H1 (cell line): ENCODE results near the gene TMEM168. TPM values are rescaled to one million over a fixed set of nuclear protein-coding genes. Genes with fewer than 3 reads are reported as not detected.
"Not testable (repeated sequence)": the region's sequence is repeated elsewhere in the genome, so short reads cannot be mapped to it uniquely, and the experiment has no call there.

Source experiments
- CTCF ChIA-PET: fragments of 300-600 bp; sonication (Branson Sonifier 250); formaldehyde crosslinking; loops from one replicate; lab custom pipeline; 2021; ENCODE audit not compliant: partially characterized antibody; lab: Charles Lee
- POLR2A ChIA-PET: fragments of 300-600 bp; sonication (Branson Sonifier 250); formaldehyde crosslinking; loops from one replicate; lab custom pipeline; 2021; ENCODE audit warnings: inconsistent platforms; ENCODE audit not compliant: partially characterized antibody; lab: Charles Lee
- DNase-seq, 2 experiments: peaks; one replicate each; pipeline versions ENCODE4 v3.0.0 to v3.0.0-alpha.2; 2010 to 2022; ENCODE audit warnings: low spot score in 2 of 2, low read depth in 1 of 2, mixed read lengths in 1 of 2
- FAIRE-seq: peaks from 2 replicates; lab custom pipeline; 2011; peaks lifted over from hg19 to GRCh38; lab: Jason Lieb, UNC
- H2AFZ ChIP-seq: 2 replicates; pipeline ENCODE4 v1.8.1; 2012; ENCODE audit warnings: low read length, inconsistent platforms
- H2AK5ac ChIP-seq: 2 replicates; pipeline ENCODE4 v1.6.1; 2013; ENCODE audit warnings: low read depth, low read length
- H2BK120ac ChIP-seq: replicated peaks from 2 replicates; pipeline ENCODE3; 2013; ENCODE audit warnings: low read depth, low read length, inconsistent platforms
- H2BK12ac ChIP-seq: 2 replicates; pipeline ENCODE4 v1.6.1; 2013; ENCODE audit warnings: low read depth, low read length
- H2BK15ac ChIP-seq: 2 replicates; pipeline ENCODE4 v1.6.1; 2013; ENCODE audit warnings: low read length
- H2BK20ac ChIP-seq: 2 replicates; pipeline ENCODE4 v1.6.1; 2013; ENCODE audit warnings: low read length
- H2BK5ac ChIP-seq: 2 replicates; pipeline ENCODE4 v1.6.1; 2013; ENCODE audit warnings: low read depth, low read length
- H3K14ac ChIP-seq: 2 replicates; pipeline ENCODE4 v1.6.1; 2013; ENCODE audit warnings: inconsistent platforms; ENCODE audit not compliant: insufficient read length
- H3K18ac ChIP-seq: 2 replicates; pipeline ENCODE4 v1.6.1; 2013; ENCODE audit warnings: low read length; ENCODE audit errors: extremely low read depth
- H3K23ac ChIP-seq: 2 replicates; pipeline ENCODE4 v1.6.1; 2013; ENCODE audit warnings: inconsistent platforms; ENCODE audit not compliant: insufficient read length
- H3K23me2 ChIP-seq: 2 replicates; pipeline ENCODE4 v1.6.1; 2013; ENCODE audit warnings: low read depth, low read length
- H3K27ac ChIP-seq: 2 replicates; pipeline ENCODE4 v1.6.1; 2011; ENCODE audit warnings: low read depth, low read length, inconsistent platforms
- H3K27me3 ChIP-seq, 4 experiments: replicated peaks in 1 of 4; 1 replicate in 1 of 4; 2 replicates in 3 of 4; pipeline versions ENCODE4 v1.6.1 to v1.8.1; 2011 to 2013; ENCODE audit warnings: low read length in 3 of 4, mild to moderate bottlenecking in 3 of 4, inconsistent platforms in 2 of 4, mixed read lengths in 2 of 4, moderate library complexity in 1 of 4; ENCODE audit not compliant: control insufficient read depth in 3 of 4, insufficient read depth in 3 of 4; ENCODE audit errors: extremely low read depth in 1 of 4
- H3K36me3 ChIP-seq, 4 experiments: 2 replicates each; pipeline versions ENCODE4 v1.6.1 to v1.8.1; 2011 to 2013; ENCODE audit warnings: mild to moderate bottlenecking in 4 of 4, low read length in 3 of 4, moderate library complexity in 2 of 4, control low read depth in 1 of 4, inconsistent platforms in 1 of 4; ENCODE audit not compliant: insufficient read depth in 4 of 4, control insufficient read depth in 2 of 4
- H3K4ac ChIP-seq: replicated peaks from 2 replicates; pipeline ENCODE3; 2013; ENCODE audit warnings: low read length, low read depth, mixed read lengths, inconsistent platforms; ENCODE audit not compliant: insufficient read length
- H3K4me1 ChIP-seq, 4 experiments: replicated peaks in 1 of 4; 1 replicate in 1 of 4; 2 replicates in 3 of 4; pipeline versions ENCODE4 v1.6.1 to v1.8.1; 2011 to 2013; ENCODE audit warnings: low read length in 3 of 4, inconsistent platforms in 2 of 4, mixed read lengths in 1 of 4; ENCODE audit not compliant: insufficient read depth in 4 of 4, control insufficient read depth in 3 of 4
- H3K4me2 ChIP-seq, 2 experiments: 2 replicates each; pipeline versions ENCODE4 v1.6.1 to v1.8.1; 2011 to 2013; ENCODE audit warnings: low read depth in 2 of 2, low read length in 2 of 2, control low read depth in 1 of 2, inconsistent platforms in 1 of 2, mild to moderate bottlenecking in 1 of 2; ENCODE audit not compliant: insufficient read depth in 1 of 2
- H3K4me3 ChIP-seq, 4 experiments: fragments of 200-600, 300-600 bp in 1 of 4; sonication (generic), shearing (Covaris generic), sonication (Bioruptor Twin) in 1 of 4; 2 replicates each; pipeline versions ENCODE4 v1.5.1 to v1.8.1; 2011 to 2016; ENCODE audit warnings: low read length in 4 of 4, low read depth in 3 of 4, control low read depth in 2 of 4, inconsistent platforms in 2 of 4, mild to moderate bottlenecking in 2 of 4, mixed read lengths in 1 of 4, moderate library complexity in 1 of 4; ENCODE audit not compliant: insufficient read depth in 2 of 4; ENCODE audit errors: extremely low read depth in 1 of 4
- H3K56ac ChIP-seq: replicated peaks from 2 replicates; pipeline ENCODE3; 2013; ENCODE audit warnings: low read depth, mild to moderate bottlenecking, mixed read lengths, low read length, inconsistent platforms; ENCODE audit not compliant: insufficient read length
- H3K79me1 ChIP-seq: 2 replicates; pipeline ENCODE4 v1.6.1; 2013; ENCODE audit warnings: low read depth, low read length, control low read depth
- H3K79me2 ChIP-seq, 2 experiments: 2 replicates each; pipeline versions ENCODE4 v1.6.1 to v1.8.1; 2012 to 2013; ENCODE audit warnings: low read length in 2 of 2, mild to moderate bottlenecking in 2 of 2, inconsistent platforms in 1 of 2; ENCODE audit not compliant: insufficient read depth in 2 of 2, control insufficient read depth in 1 of 2
- H3K9ac ChIP-seq, 4 experiments: replicated peaks in 1 of 4; 1 replicate in 1 of 4; 2 replicates in 3 of 4; pipeline versions ENCODE4 v1.6.1 to v1.8.1; 2011 to 2013; ENCODE audit warnings: low read depth in 3 of 4, low read length in 3 of 4, control low read depth in 2 of 4, mild to moderate bottlenecking in 2 of 4, moderate library complexity in 2 of 4, inconsistent platforms in 1 of 4; ENCODE audit errors: extremely low read depth in 1 of 4
- H3K9me3 ChIP-seq, 2 experiments: 2 replicates each; pipeline versions ENCODE4 v1.6.1 to v1.8.1; 2012 to 2013; ENCODE audit warnings: mild to moderate bottlenecking in 2 of 2, moderate library complexity in 2 of 2, control low read depth in 1 of 2, inconsistent platforms in 1 of 2, low read depth in 1 of 2, low read length in 1 of 2, mixed read lengths in 1 of 2; ENCODE audit not compliant: insufficient read depth in 2 of 2
- H4K20me1 ChIP-seq, 2 experiments: replicated peaks in 1 of 2; 2 replicates each; pipeline versions ENCODE3 to v1.8.1; 2011 to 2013; ENCODE audit warnings: inconsistent platforms in 2 of 2, low read length in 2 of 2, mild to moderate bottlenecking in 1 of 2; ENCODE audit not compliant: insufficient read depth in 2 of 2, control insufficient read depth in 1 of 2
- H4K5ac ChIP-seq: 2 replicates; pipeline ENCODE4 v1.6.1; 2013; ENCODE audit warnings: low read length, low read depth, mixed read lengths, inconsistent platforms; ENCODE audit not compliant: insufficient read length
- H4K8ac ChIP-seq: 2 replicates; pipeline ENCODE4 v1.8.0; 2013; ENCODE audit warnings: mild to moderate bottlenecking, moderate library complexity, low read length, inconsistent platforms; ENCODE audit not compliant: insufficient read depth; ENCODE audit errors: extremely low read depth
- H4K91ac ChIP-seq: replicated peaks from 2 replicates; pipeline ENCODE3; 2013; ENCODE audit warnings: low read length, mixed read lengths, inconsistent platforms; ENCODE audit not compliant: insufficient read length
- WGBS, 2 experiments: shearing (Covaris generic) in 1 of 2; methylation state at CpG; one replicate each; pipeline versions ENCODE4 v1.1.6 to v1.1.7; 2013 to 2015; ENCODE audit warnings: low lambda C conversion rate in 2 of 2, mixed read lengths in 2 of 2, inconsistent platforms in 1 of 2, low coverage in 1 of 2, missing lambda C conversion rate in 1 of 2; ENCODE audit not compliant: insufficient replicate concordance in 2 of 2, insufficient coverage in 1 of 2, insufficient read length in 1 of 2; ENCODE audit errors: extremely low coverage in 1 of 2, missing lambda C conversion rate in 1 of 2; 5-methylcytosine and 5-hydroxymethylcytosine counted together
- polyA plus RNA-seq, 7 experiments: library from polyadenylated mRNA; depleted of rRNA in 3 of 7; stranded (reverse) in 5 of 7; unstranded in 2 of 7; fragments of >200 nt in 5 of 7; fragments of 200-250 nt in 2 of 7; gene quantifications; 1 replicate in 5 of 7; 2 replicates in 1 of 7; 4 replicates in 1 of 7; pipeline versions ENCODE4 v1.2.1 to v1.2.3, GENCODE V29; 2011 to 2013; ENCODE audit warnings: missing spikeins in 2 of 7, mixed read lengths in 2 of 7
- total RNA-seq: library from RNA; stranded (reverse); fragmentation: NEBNext Ultra II Directional; extraction: Animal tissue kit (Norgen Biotek cat#: 25700); gene quantifications from 2 replicates; pipeline ENCODE4 v1.2.1, GENCODE V29; 2021

TMEM168 gene
- total and polyA plus RNA-seq, 2 of the 8 experiments (the other 6 are each of a cell fraction or from before 2014, with no cell fraction given): 8.9 to 11.1 TPM

DNA sequence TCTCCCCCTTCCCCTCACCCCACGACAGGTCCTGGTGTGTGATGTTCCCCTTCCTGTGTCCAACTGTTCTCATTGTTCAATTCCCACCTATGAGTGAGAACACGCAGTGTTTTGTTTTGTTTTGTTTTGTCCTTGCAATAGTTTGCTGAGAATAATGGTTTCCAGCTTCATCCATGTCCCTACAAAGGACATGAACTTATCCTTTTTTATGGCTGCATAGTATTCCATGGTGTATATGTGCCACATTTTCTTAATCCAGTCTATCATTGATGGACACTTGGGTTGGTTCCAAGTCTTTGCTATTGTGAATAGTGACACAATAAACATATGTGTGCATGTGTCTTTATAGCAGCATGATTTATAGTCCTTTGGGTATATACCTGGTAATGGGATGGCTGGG lies 58.9 kb downstream of the TMEM168 start:
- H3K18ac ChIP-seq, H2AK5ac ChIP-seq, H2BK15ac ChIP-seq, H2BK20ac ChIP-seq, H2BK12ac ChIP-seq, H4K5ac ChIP-seq, H3K9me3 ChIP-seq, CTCF ChIA-PET, H3K27me3 ChIP-seq, H2BK5ac ChIP-seq, H2AFZ ChIP-seq, H2BK120ac ChIP-seq, H3K4me3 ChIP-seq, H4K8ac ChIP-seq, H3K4ac ChIP-seq, H3K4me2 ChIP-seq, H3K27ac ChIP-seq, H3K79me1 ChIP-seq, H3K56ac ChIP-seq, H3K23ac ChIP-seq, H3K79me2 ChIP-seq, DNase-seq, H3K23me2 ChIP-seq, H3K4me1 ChIP-seq, H3K9ac ChIP-seq, H3K36me3 ChIP-seq, H4K20me1 ChIP-seq, H3K14ac ChIP-seq, FAIRE-seq, POLR2A ChIA-PET, H4K91ac ChIP-seq: not testable (repeated sequence)
- 94% methylated on average over 2 of the region's 2 CpGs; no CpG with 5 or more reads in 1 of the 2 experiments for WGBS, 2 experiments
